HepG2 (cell line): ENCODE results near the gene DTNB. TPM values are rescaled to one million over a fixed set of nuclear protein-coding genes. Genes with fewer than 3 reads are reported as not detected.

Experiments used
- ATAC-seq: fragments of 200-7000 bp; cut with Tn5 transposase; 3 replicates; pipeline ENCODE4 v1.9.1; 2020; ENCODE audit warnings: mild to moderate bottlenecking, moderate library complexity
- BruUV-seq: library from RNA; stranded (reverse); fragments of 400-500 nt; replicated peaks from 2 replicates; lab custom pipeline; 2021; lab: Mats Ljungman, UMichigan
- CTCF ChIA-PET: fragments of 300-600 bp; formaldehyde crosslinking; extraction: SDS; loops from one replicate; lab custom pipeline; 2021; ENCODE audit warnings: low total read pairs, inconsistent platforms, low intra/inter-chr PET ratio; lab: Yijun Ruan, JAX
- POLR2A ChIA-PET: fragments of 350-600 bp; sonication (Branson Sonifier 250); formaldehyde crosslinking; loops from one replicate; lab custom pipeline; 2020; ENCODE audit warnings: antibody characterized with exemption, inconsistent platforms; lab: Yijun Ruan, JAX
- DNase-seq: peaks from one replicate; pipeline ENCODE4 v3.0.0-alpha.2; 2015; ENCODE audit warnings: low spot score
- FAIRE-seq: peaks from 3 replicates; lab custom pipeline; 2011; peaks lifted over from hg19 to GRCh38; lab: Jason Lieb, UNC
- H2AFZ ChIP-seq: one replicate; pipeline ENCODE4 v1.6.1; 2011; ENCODE audit warnings: low read length, inconsistent platforms
- H3K27ac ChIP-seq: fragments of 300-600 bp; 3 replicates; pipeline ENCODE4 v1.8.0; 2011; ENCODE audit warnings: mixed run types, mild to moderate bottlenecking, mixed read lengths, low read length, inconsistent platforms; ENCODE audit not compliant: insufficient read depth; ENCODE audit errors: extremely low read length
- H3K27me3 ChIP-seq, 2 experiments: fragments of 200-600 bp in 1 of 2; 2 replicates in 1 of 2; 3 replicates in 1 of 2; pipeline versions ENCODE4 v1.6.0 to v1.8.0; 2011; ENCODE audit warnings: low read length in 2 of 2, mild to moderate bottlenecking in 2 of 2, moderate library complexity in 2 of 2, inconsistent platforms in 1 of 2; ENCODE audit not compliant: insufficient read depth in 2 of 2, control insufficient read depth in 1 of 2
- H3K36me3 ChIP-seq, 2 experiments: fragments of 200-600 bp in 1 of 2; replicated peaks in 1 of 2; 2 replicates in 1 of 2; 3 replicates in 1 of 2; pipeline versions ENCODE4 v1.5.1 to v1.8.0; 2011; ENCODE audit warnings: low read length in 2 of 2, inconsistent platforms in 1 of 2; ENCODE audit not compliant: insufficient read depth in 2 of 2, control insufficient read depth in 1 of 2
- H3K4me1 ChIP-seq: 2 replicates; pipeline ENCODE4 v1.5.1; 2012; ENCODE audit warnings: low read length, inconsistent platforms; ENCODE audit not compliant: insufficient read depth
- H3K4me2 ChIP-seq: 2 replicates; pipeline ENCODE4 v1.6.0; 2011; ENCODE audit warnings: low read depth, low read length, inconsistent platforms
- H3K4me3 ChIP-seq, 3 experiments: fragments of 200-600 bp in 1 of 3; sonication (generic), shearing (Covaris generic) in 1 of 3; replicated peaks in 1 of 3; 2 replicates each; pipeline ENCODE4 v1.5.1; 2011 to 2016; ENCODE audit warnings: low read length in 3 of 3, inconsistent platforms in 2 of 3, low read depth in 2 of 3, mild to moderate bottlenecking in 2 of 3, control low read depth in 1 of 3, mixed read lengths in 1 of 3; ENCODE audit not compliant: insufficient read depth in 1 of 3
- H3K79me2 ChIP-seq: one replicate; pipeline ENCODE4 v1.6.1; 2011; ENCODE audit warnings: low read length, inconsistent platforms; ENCODE audit not compliant: insufficient read depth
- H3K9ac ChIP-seq: 2 replicates; pipeline ENCODE4 v1.6.0; 2011; ENCODE audit warnings: mild to moderate bottlenecking, low read depth, low read length, inconsistent platforms; ENCODE audit not compliant: insufficient read depth
- H3K9me3 ChIP-seq: 2 replicates; pipeline ENCODE4 v1.5.1; 2012; ENCODE audit warnings: mild to moderate bottlenecking, low read length
- H4K20me1 ChIP-seq: 2 replicates; pipeline ENCODE4 v1.6.0; 2011; ENCODE audit warnings: inconsistent platforms, mild to moderate bottlenecking, low read length, moderate library complexity; ENCODE audit not compliant: insufficient read depth
- CEBPB ChIP-seq: IDR thresholded peaks from 2 replicates; pipeline ENCODE4 v1.6.1; 2011; ENCODE audit warnings: low read depth, low read length, improper control_type of control experiment, borderline replicate concordance
- DRAP1 ChIP-seq: IDR thresholded peaks from 2 replicates; pipeline ENCODE4 v1.6.1; 2016; ENCODE audit warnings: missing genetic modification reagents, missing compliant biosample characterization
- EP300 ChIP-seq, 3 experiments: sonication (generic) in 1 of 3; formaldehyde crosslinking in 1 of 3; IDR thresholded peaks; 2 replicates each; pipeline versions ENCODE4 v1.5.1 to v1.6.1; 2011 to 2020; ENCODE audit warnings: low read depth in 2 of 3, low read length in 2 of 3, borderline replicate concordance in 1 of 3, improper control_type of control experiment in 1 of 3, mild to moderate bottlenecking in 1 of 3, missing genetic modification reagents in 1 of 3, moderate library complexity in 1 of 3
- FOSL2 ChIP-seq: sonication (generic); formaldehyde crosslinking; IDR thresholded peaks from 2 replicates; pipeline ENCODE4 v1.4.0; 2020; ENCODE audit warnings: missing genetic modification reagents
- KLF16 ChIP-seq, 2 experiments: sonication (generic) in 1 of 2; formaldehyde crosslinking in 1 of 2; IDR thresholded peaks; 2 replicates each; pipeline versions ENCODE4 v1.6.1 to v1.8.0; 2016 to 2023; ENCODE audit warnings: missing genetic modification reagents in 2 of 2, missing compliant biosample characterization in 1 of 2
- NFE2L1 ChIP-seq: sonication (generic); formaldehyde crosslinking; IDR thresholded peaks from 2 replicates; pipeline ENCODE4 v1.4.0; 2020; ENCODE audit warnings: missing genetic modification reagents, mild to moderate bottlenecking, borderline replicate concordance
- STAT5B ChIP-seq: sonication (generic); formaldehyde crosslinking; IDR thresholded peaks from 2 replicates; pipeline ENCODE4 v1.4.0; 2020; ENCODE audit warnings: missing genetic modification reagents
- WGBS: methylation state at CpG from one replicate; pipeline ENCODE4 v1.1.6; 2017; ENCODE audit warnings: low lambda C conversion rate; 5-methylcytosine and 5-hydroxymethylcytosine counted together
- in situ Hi-C: cut with HindIII; loops from 2 replicates; pipeline ENCODE4 v1.10.0; 2017; ENCODE audit warnings: low pct_unique_long_range_greater_than_20kb; ENCODE audit not compliant: extremely low pct_ligation_motif_present
- intact Hi-C: fragments of 100-400 bp; cut with micrococcal nuclease; formaldehyde crosslinking; loops from one replicate; pipeline ENCODE4 v1.10.0; 2022; ENCODE audit not compliant: unreplicated experiment
- polyA plus RNA-seq, 8 experiments: library from polyadenylated mRNA; depleted of rRNA in 3 of 8; stranded (reverse) in 7 of 8; unstranded in 1 of 8; fragments of >200 nt; fragmentation: Illumina TruSeq in 4 of 8; extraction: Trizol in 4 of 8; gene quantifications; 2 replicates each; pipeline versions ENCODE4 v1.2.1 to v1.2.3, GENCODE V29; 2011 to 2016; ENCODE audit warnings: low read depth in 4 of 8, missing spikeins in 1 of 8, mixed read lengths in 1 of 8; ENCODE audit not compliant: insufficient read depth in 1 of 8
- total RNA-seq, 5 experiments: library from RNA; depleted of rRNA; stranded (reverse); fragments of >200 nt; fragmentation: Illumina TruSeq; extraction: Trizol; gene quantifications; 2 replicates each; pipeline ENCODE4 v1.2.3, GENCODE V29; 2016; ENCODE audit warnings: low read depth in 1 of 5

DTNB gene
- total and polyA plus RNA-seq, 2 of the 13 experiments (the other 11 are each of a cell fraction or from before 2014, with no cell fraction given): 14.4 to 23.9 TPM

- H3K27ac ChIP-seq: no peak overlapping the region
- no peaks in the 10 kb centered on the region for H4K20me1 ChIP-seq
- intact Hi-C loops (no loop called here), in situ Hi-C loops (no loop called here)
- ATAC-seq (no peak), FAIRE-seq (no peak), DNase-seq (no peak)
- TF ChIP-seq FOSL2 (CRISPR knock-in tag): peak; percentile 40; the same call in 1 of the 2 replicates
- TF ChIP-seq KLF16 (CRISPR knock-in tag; IDR thresholded peaks at IDR 0.05): no peak
- no peak for TF ChIP-seq NFE2L1 (CRISPR knock-in tag)
- TF ChIP-seq EP300 (IDR thresholded peaks at IDR 0.05; ENCODE audit: low read depth in 2 of 2, low read length in 2 of 2): peak in 1 of 2 experiments; percentile 11; a peak in 1 of 4 replicates
- no peak for TF ChIP-seq EP300 (CRISPR knock-in tag; IDR thresholded peaks at IDR 0.05; ENCODE audit: borderline replicate concordance)
- peak; percentile 9; the same call in 1 of the 2 replicates for TF ChIP-seq CEBPB
- TF ChIP-seq STAT5B (CRISPR knock-in tag): no peak
- TF ChIP-seq DRAP1 (CRISPR knock-in tag): no peak
- no peaks in the 10 kb centered on the region for H3K27me3 ChIP-seq
- BruUV-seq: no TSS peak
- H3K4me1 ChIP-seq: peaks cover 19% of the 10 kb centered on the region
- WGBS: 93% methylated on average over 6 of the region's 6 CpGs
- no peak overlapping the region for H3K9ac ChIP-seq
- no peak overlapping the region for H3K4me3 ChIP-seq
- POLR2A ChIA-PET: no interaction called here
- H3K9me3 ChIP-seq: no peaks in the 10 kb centered on the region
- CTCF ChIA-PET: no interaction called here
- no peak overlapping the region for H2AFZ ChIP-seq
- H3K79me2 ChIP-seq: no peaks in the 10 kb centered on the region
- H3K36me3 ChIP-seq: no peaks in the 10 kb centered on the region
- no peak overlapping the region for H3K4me2 ChIP-seq
Observed at GRCh38 chr2:25491003-25491696, 182.2 kb downstream of the DTNB start.
